ENCODE measurements around the gene KIDINS220. TPM values are rescaled to one million over a fixed set of nuclear protein-coding genes. Genes with fewer than 3 reads are reported as not detected.

Gene KIDINS220
- 22.6 and 32.7 TPM in 2 replicates for total RNA-seq (2014; rRNA removed; shearing (Covaris generic))

DNA sequence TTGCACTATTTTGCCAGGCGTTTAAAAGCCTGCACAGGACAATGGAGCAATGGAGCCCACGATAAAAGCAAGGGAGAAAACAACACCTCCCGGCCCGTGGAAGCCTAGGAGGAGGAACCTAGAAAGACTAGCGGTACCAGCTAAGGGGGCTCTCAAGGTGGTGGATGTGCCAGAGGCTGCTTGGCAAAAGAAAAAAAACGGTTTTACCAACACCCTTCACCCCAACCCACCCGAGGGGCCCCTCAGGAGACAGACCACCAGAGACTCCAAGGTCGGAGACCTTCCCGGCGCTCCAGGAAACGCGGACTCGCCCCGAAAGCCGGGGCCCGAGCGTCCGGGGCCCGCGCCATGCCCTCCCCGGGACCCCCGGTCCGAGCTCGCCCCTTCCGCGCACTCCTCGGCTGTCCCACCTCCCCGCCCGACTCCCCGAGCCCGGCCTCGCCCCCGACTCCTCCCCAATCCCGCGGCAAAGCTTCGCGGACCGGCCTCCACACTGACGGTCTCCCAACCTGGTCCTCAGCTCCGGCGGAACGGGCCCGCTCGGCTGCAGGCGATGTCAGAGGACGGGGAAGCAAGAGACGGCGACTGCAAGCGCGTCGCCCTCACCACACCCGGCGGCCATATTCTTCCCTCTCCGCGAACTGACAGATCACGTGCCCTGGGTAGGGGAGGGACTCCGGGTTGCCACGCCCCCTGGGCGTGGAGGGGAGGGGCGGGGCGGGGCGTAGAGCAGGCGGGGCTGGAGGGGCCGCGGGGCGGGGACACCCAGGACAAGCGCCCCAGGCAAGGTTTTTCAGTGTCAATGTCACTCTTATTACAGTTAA is at the start of gene KIDINS220:
TSS of gene KIDINS220 (minus strand) at position 643 of the 824 bp plus-strand sequence. CDS start 10,520 bp downstream, outside the sequence.

GRCh38 chr2:8681786-8682692 is 155.4 kb downstream of the KIDINS220 start, which contains the start of gene ID2:
Gene ID2 (plus strand): TSS chr2:8682056. CDS start chr2:8682166, 110 bp downstream.

Other genes with a start within 250 kb of the KIDINS220 start
- gene ID2, start 155.6 kb downstream of the KIDINS220 start, total RNA-seq (2014; rRNA removed; shearing (Covaris generic)) = 9.9 and 20.3 TPM in 2 replicates
- 5.9 and 10.6 TPM in 2 replicates for gene MBOAT2, start 166.1 kb upstream of the KIDINS220 start, total RNA-seq (2014; rRNA removed; shearing (Covaris generic))